Gastrocnemius medialis (tissue), 4 donors: ENCODE results near the gene HCRTR2. TPM values are rescaled to one million over a fixed set of nuclear protein-coding genes. Genes with fewer than 3 reads are reported as not detected.

Experiments
- ATAC-seq, 2 donors: fragments of 150-250 bp; one replicate each; pipeline ENCODE4 v1.9.1; 2016
- DNase-seq, 2 donors: peaks; one replicate each; pipeline ENCODE4 v3.0.0-alpha.2; 2019
- H3K27ac ChIP-seq, 4 donors: fragments of 200-600 bp; sonication (generic); 1 replicate in 1 of 4; 2 replicates in 3 of 4; pipeline ENCODE4 v1.5.1; 2016 to 2018; ENCODE audit warnings: mild to moderate bottlenecking in 2 of 4, moderate library complexity in 1 of 4
- H3K27me3 ChIP-seq, 3 donors: fragments of 200-600 bp; sonication (generic) in 2 of 3; 1 replicate in 1 of 3; 2 replicates in 2 of 3; pipeline versions ENCODE4 v1.5.1 to v1.6.0; 2016 to 2019; ENCODE audit warnings: mild to moderate bottlenecking in 1 of 3, moderate library complexity in 1 of 3
- H3K36me3 ChIP-seq, 2 donors: fragments of 200-600 bp; sonication (generic) in 1 of 2; one replicate each; pipeline ENCODE4 v1.5.1; 2017 to 2018
- H3K4me1 ChIP-seq, 2 donors: fragments of 200-600 bp; sonication (generic) in 1 of 2; one replicate each; pipeline ENCODE4 v1.5.1; 2016 to 2017; ENCODE audit warnings: mild to moderate bottlenecking in 2 of 2
- H3K4me3 ChIP-seq, 4 donors: fragments of 200-600 bp; sonication (generic) in 3 of 4; 1 replicate in 1 of 4; 2 replicates in 3 of 4; pipeline ENCODE4 v1.5.1; 2016 to 2019; ENCODE audit warnings: mild to moderate bottlenecking in 2 of 4
- H3K9me3 ChIP-seq, 3 donors: fragments of 200-600 bp; sonication (generic) in 2 of 3; 1 replicate in 1 of 3; 2 replicates in 2 of 3; pipeline ENCODE4 v1.5.1; 2016 to 2019
- POLR2A ChIP-seq, 2 donors: fragments of 450-650 bp; IDR thresholded peaks; one replicate each; pipeline ENCODE4 v1.6.1; 2017; ENCODE audit warnings: antibody characterized with exemption in 2 of 2, mild to moderate bottlenecking in 2 of 2, moderate library complexity in 2 of 2
- in situ Hi-C, 4 donors: fragments of 200-750 bp; cut with MboI; loops; one replicate each; pipeline versions ENCODE4 v1.15.0 to v1.8.0; 2017; ENCODE audit warnings: low sequenced_read_pairs in 4 of 4
- intact Hi-C: fragments of 100-400 bp; cut with DNase I; formaldehyde crosslinking; loops from one replicate; pipeline ENCODE4 v1.15.1; 2023; ENCODE audit warnings: low total_unique reads
- total RNA-seq, 4 donors: library from RNA; depleted of rRNA; stranded (reverse); fragments of >200 nt; gene quantifications; one replicate each; pipeline versions ENCODE4 v1.1.0 to v1.2.3, GENCODE V29; 2016
- TF ChIP-seq, protein P1 (sequence below), 5 experiments: fragments of 450-650 bp in 3 of 5; fragments of 200-600 bp in 2 of 5; sonication (generic) in 2 of 5; IDR thresholded peaks in 4 of 5; conservative IDR thresholded peaks in 1 of 5; 1 replicate in 4 of 5; 2 replicates in 1 of 5; pipeline ENCODE4 v1.5.1; 2016 to 2019; ENCODE audit warnings: antibody characterized with exemption in 5 of 5, mild to moderate bottlenecking in 3 of 5, moderate library complexity in 3 of 5

Gene HCRTR2
- total RNA-seq, 4 donors from 2014 or later, result not detected

DNA sequence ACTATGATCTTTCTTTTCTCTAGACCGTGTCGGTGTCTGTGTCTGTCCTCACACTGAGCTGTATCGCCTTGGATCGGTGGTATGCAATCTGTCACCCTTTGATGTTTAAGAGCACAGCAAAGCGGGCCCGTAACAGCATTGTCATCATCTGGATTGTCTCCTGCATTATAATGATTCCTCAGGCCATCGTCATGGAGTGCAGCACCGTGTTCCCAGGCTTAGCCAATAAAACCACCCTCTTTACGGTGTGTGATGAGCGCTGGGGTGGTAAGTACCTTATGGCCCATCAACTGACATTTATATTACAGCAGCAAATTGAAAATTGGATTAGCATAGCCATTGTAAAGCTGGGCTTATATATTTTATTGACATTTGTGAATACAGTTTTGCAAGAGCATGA is 80.8 kb downstream of the HCRTR2 start:
- no peak for ATAC-seq
- Histone ChIP-seq H3K27ac (no peak overlapping the region), H3K4me3 (no peak overlapping the region), H3K36me3 (no peaks in the 10 kb centered on the region), H3K9me3 (no peaks in the 10 kb centered on the region), H3K4me1 (no peaks in the 10 kb centered on the region), H3K27me3 (no peaks in the 10 kb centered on the region)
- in situ Hi-C loops (no loop called here), intact Hi-C loops (no loop called here)
- TF ChIP-seq, protein P1, sequence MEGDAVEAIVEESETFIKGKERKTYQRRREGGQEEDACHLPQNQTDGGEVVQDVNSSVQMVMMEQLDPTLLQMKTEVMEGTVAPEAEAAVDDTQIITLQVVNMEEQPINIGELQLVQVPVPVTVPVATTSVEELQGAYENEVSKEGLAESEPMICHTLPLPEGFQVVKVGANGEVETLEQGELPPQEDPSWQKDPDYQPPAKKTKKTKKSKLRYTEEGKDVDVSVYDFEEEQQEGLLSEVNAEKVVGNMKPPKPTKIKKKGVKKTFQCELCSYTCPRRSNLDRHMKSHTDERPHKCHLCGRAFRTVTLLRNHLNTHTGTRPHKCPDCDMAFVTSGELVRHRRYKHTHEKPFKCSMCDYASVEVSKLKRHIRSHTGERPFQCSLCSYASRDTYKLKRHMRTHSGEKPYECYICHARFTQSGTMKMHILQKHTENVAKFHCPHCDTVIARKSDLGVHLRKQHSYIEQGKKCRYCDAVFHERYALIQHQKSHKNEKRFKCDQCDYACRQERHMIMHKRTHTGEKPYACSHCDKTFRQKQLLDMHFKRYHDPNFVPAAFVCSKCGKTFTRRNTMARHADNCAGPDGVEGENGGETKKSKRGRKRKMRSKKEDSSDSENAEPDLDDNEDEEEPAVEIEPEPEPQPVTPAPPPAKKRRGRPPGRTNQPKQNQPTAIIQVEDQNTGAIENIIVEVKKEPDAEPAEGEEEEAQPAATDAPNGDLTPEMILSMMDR (IDR thresholded peaks at IDR 0.05 in 4 of 5, conservative IDR thresholded peaks at IDR 0.05 in 1 of 5), result no peak
- no peak for TF ChIP-seq POLR2A (IDR thresholded peaks at IDR 0.05)
- no peak for DNase-seq

GRCh38 chr6:55260181-55260580 is 85.9 kb downstream of the HCRTR2 start:
- intact Hi-C loops, result no loop called here
- no peaks in the 10 kb centered on the region for H3K36me3 ChIP-seq
- TF ChIP-seq POLR2A (IDR thresholded peaks at IDR 0.05), result no peak
- TF ChIP-seq, protein P1 (IDR thresholded peaks at IDR 0.05 in 4 of 5, conservative IDR thresholded peaks at IDR 0.05 in 1 of 5), result no peak
- H3K4me3 ChIP-seq, result no peak overlapping the region
- ATAC-seq, result no peak
- H3K27me3 ChIP-seq, result no peaks in the 10 kb centered on the region
- H3K9me3 ChIP-seq, result no peaks in the 10 kb centered on the region
- in situ Hi-C loops, result no loop called here
- no peak overlapping the region for H3K27ac ChIP-seq
- no peak for DNase-seq
- H3K4me1 ChIP-seq, result no peaks in the 10 kb centered on the region

DNA sequence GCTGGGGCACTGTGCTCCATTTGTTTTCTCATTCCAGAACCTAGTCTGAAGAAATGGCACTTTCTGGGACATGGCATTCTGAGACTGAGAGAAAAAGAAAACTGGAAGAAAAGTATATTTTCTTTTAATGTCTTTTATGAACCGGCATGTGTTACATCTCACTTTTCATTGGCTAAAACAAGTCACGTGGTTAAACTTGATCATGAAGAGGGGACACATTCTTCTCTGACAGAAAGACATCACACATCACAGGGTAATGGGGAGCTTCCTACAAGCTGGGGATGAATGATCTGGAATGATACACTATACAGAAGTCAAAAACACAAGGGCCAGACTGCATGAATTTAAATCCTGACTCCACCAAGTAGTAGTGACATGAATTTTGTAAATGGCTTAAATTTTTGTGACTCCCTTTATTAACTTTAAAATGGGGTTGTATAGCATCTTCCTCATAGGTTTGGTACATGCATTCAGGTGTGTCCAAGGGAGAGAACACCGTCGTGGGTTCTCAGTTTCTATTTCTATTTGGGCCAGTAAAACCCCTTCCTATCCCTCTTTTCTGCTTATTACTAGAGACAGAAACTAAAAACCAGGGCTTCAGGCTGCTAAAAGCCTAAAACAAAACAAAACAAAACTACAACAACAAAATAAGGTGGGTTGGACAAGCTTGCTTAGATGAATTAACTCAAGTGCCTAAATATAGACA is 91.2 kb downstream of the HCRTR2 start:
- DNase-seq (no peak), ATAC-seq (no peak)
- in situ Hi-C loops (no loop called here), intact Hi-C loops (no loop called here)
- H3K27ac ChIP-seq, result no peak overlapping the region
- no peaks in the 10 kb centered on the region for H3K36me3 ChIP-seq
- no peak for TF ChIP-seq POLR2A (IDR thresholded peaks at IDR 0.05)
- TF ChIP-seq, protein P1 (IDR thresholded peaks at IDR 0.05 in 4 of 5, conservative IDR thresholded peaks at IDR 0.05 in 1 of 5), result no peak
- H3K9me3 ChIP-seq, result no peaks in the 10 kb centered on the region
- no peak overlapping the region for H3K4me3 ChIP-seq
- no peaks in the 10 kb centered on the region for H3K27me3 ChIP-seq
- no peaks in the 10 kb centered on the region for H3K4me1 ChIP-seq

DNA sequence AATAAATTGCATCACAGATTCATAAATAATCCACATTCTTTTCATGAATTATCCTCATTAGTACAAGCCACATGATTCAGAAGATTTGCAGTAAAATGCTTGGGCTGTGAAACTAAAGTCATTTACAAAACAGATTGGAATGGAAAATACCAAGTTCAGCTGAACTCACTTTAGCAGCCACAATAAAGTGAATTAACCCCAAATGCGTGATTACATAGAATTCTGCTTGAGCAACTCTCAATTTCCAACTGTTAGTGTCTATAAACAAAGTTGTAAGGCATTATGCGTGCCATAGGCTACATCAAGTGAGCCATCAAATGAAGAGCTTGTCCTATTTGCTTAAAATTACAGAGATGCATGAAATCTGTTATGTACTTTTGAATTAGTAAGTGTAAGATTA is 92.6 kb downstream of the HCRTR2 start:
- in situ Hi-C loops, result no loop called here
- Histone ChIP-seq H3K4me1 (no peaks in the 10 kb centered on the region), H3K36me3 (no peaks in the 10 kb centered on the region), H3K4me3 (no peak overlapping the region), H3K27ac (no peak overlapping the region), H3K9me3 (no peaks in the 10 kb centered on the region), H3K27me3 (no peaks in the 10 kb centered on the region)
- no peak for TF ChIP-seq POLR2A (IDR thresholded peaks at IDR 0.05)
- TF ChIP-seq, protein P1 (IDR thresholded peaks at IDR 0.05 in 4 of 5, conservative IDR thresholded peaks at IDR 0.05 in 1 of 5), result no peak
- intact Hi-C loops, result no loop called here
- DNase-seq, result no peak
- no peak for ATAC-seq
